A549 (cell line): Measurements from ENCODE around the gene ACRBP. TPM values are rescaled to one million over a fixed set of nuclear protein-coding genes. Genes with fewer than 3 reads are reported as not detected.

ENCODE experiments used
- ATAC-seq, 2 experiments: fragments of 200-7000 bp in 1 of 2; fragments of >200 bp in 1 of 2; cut with Nextera tagmentation in 1 of 2; cut with Tn5 transposase in 1 of 2; 3 replicates each; pipeline versions ENCODE4 v1.8.0 to v1.9.1; 2018 to 2020; ENCODE audit warnings: mild to moderate bottlenecking in 1 of 2, moderate library complexity in 1 of 2
- CTCF ChIA-PET: fragments of 300-600 bp; sonication (Branson Sonifier 250); formaldehyde crosslinking; extraction: SDS; loops from one replicate; lab custom pipeline; 2021; ENCODE audit warnings: antibody characterized with exemption, inconsistent platforms; lab: Yijun Ruan, JAX
- POLR2A ChIA-PET: fragments of 350-600 bp; formaldehyde crosslinking; extraction: SDS; loops from one replicate; lab custom pipeline; 2021; ENCODE audit warnings: antibody characterized with exemption, inconsistent platforms; lab: Yijun Ruan, JAX
- DNase-seq, 2 experiments: peaks; one replicate each; pipeline versions ENCODE4 v3.0.0 to v3.0.0-alpha.2; 2011 to 2016; ENCODE audit warnings: low read depth in 1 of 2, low spot score in 1 of 2
- FAIRE-seq: peaks from 2 replicates; lab custom pipeline; 2011; peaks lifted over from hg19 to GRCh38; lab: Jason Lieb, UNC
- H3K27ac ChIP-seq, 2 experiments: fragments of >200 bp; sonication (Bioruptor Twin); formaldehyde crosslinking; 3 replicates each; pipeline ENCODE4 v1.5.1; 2016 to 2017
- H3K4me1 ChIP-seq: fragments of >200 bp; sonication (Bioruptor Twin); formaldehyde crosslinking; 3 replicates; pipeline ENCODE4 v1.6.1; 2016
- H3K4me2 ChIP-seq: fragments of >200 bp; sonication (Bioruptor Twin); formaldehyde crosslinking; 3 replicates; pipeline ENCODE4 v1.6.1; 2016
- H3K4me3 ChIP-seq: fragments of >200 bp; sonication (Bioruptor Twin); formaldehyde crosslinking; 3 replicates; pipeline ENCODE4 v1.5.1; 2016
- H3K9me3 ChIP-seq: fragments of >200 bp; sonication (Bioruptor Twin); formaldehyde crosslinking; 3 replicates; pipeline ENCODE4 v1.6.1; 2016
- BHLHE40 ChIP-seq: IDR thresholded peaks from 2 replicates; pipeline ENCODE4 v1.6.1; 2012; ENCODE audit warnings: low read depth, low read length, inconsistent platforms
- CBX8 ChIP-seq: fragments of 200-600 bp; sonication (generic); IDR thresholded peaks from 2 replicates; pipeline ENCODE4 v1.6.1; 2016
- CTCF ChIP-seq: fragments of >200 bp; sonication (Bioruptor Twin); formaldehyde crosslinking; IDR thresholded peaks from 3 replicates; pipeline ENCODE4 v1.5.1; 2016
- ELK1 ChIP-seq: fragments of 150-350 bp; IDR thresholded peaks from 2 replicates; pipeline ENCODE4 v1.6.1; 2014; ENCODE audit warnings: low read depth, mild to moderate bottlenecking, low read length
- FOSL2 ChIP-seq, 2 experiments: fragments of 450-650 bp in 1 of 2; fragments of >200 bp in 1 of 2; sonication (Bioruptor Twin) in 1 of 2; formaldehyde crosslinking; IDR thresholded peaks; 2 replicates each; pipeline versions ENCODE4 v1.5.0 to v1.6.1; 2016 to 2020; ENCODE audit warnings: mild to moderate bottlenecking in 1 of 2, moderate library complexity in 1 of 2
- FOXS1 ChIP-seq: fragments of 250-450 bp; sonication (Bioruptor Pico); IDR thresholded peaks from 2 replicates; pipeline ENCODE4 v1.5.0; 2020; ENCODE audit warnings: mild to moderate bottlenecking, moderate library complexity
- GATA3 ChIP-seq: IDR thresholded peaks from 2 replicates; pipeline ENCODE4 v1.6.1; 2012; ENCODE audit warnings: borderline replicate concordance
- HEYL ChIP-seq: fragments of 250-450 bp; sonication (Bioruptor Pico); IDR thresholded peaks from 2 replicates; pipeline ENCODE4 v1.8.0; 2021; ENCODE audit warnings: mild to moderate bottlenecking, moderate library complexity
- HOXB5 ChIP-seq: fragments of 250-450 bp; sonication (Bioruptor Pico); IDR thresholded peaks from 2 replicates; pipeline ENCODE4 v1.5.0; 2020; ENCODE audit warnings: mild to moderate bottlenecking, moderate library complexity
- KDM5A ChIP-seq: fragments of 200-600 bp; sonication (generic); IDR thresholded peaks from 2 replicates; pipeline ENCODE4 v1.6.1; 2016; ENCODE audit warnings: antibody characterized with exemption, mild to moderate bottlenecking
- MAFK ChIP-seq: fragments of 450-650 bp; IDR thresholded peaks from 2 replicates; pipeline ENCODE4 v1.6.1; 2014; ENCODE audit not compliant: partially characterized antibody
- MYC ChIP-seq: IDR thresholded peaks from 2 replicates; pipeline ENCODE4 v1.6.1; 2012; ENCODE audit warnings: mild to moderate bottlenecking, inconsistent platforms, low read length, improper control_type of control experiment, borderline replicate concordance
- NFE2L2 ChIP-seq: fragments of 150-350 bp; conservative IDR thresholded peaks from 2 replicates; pipeline ENCODE4 v1.6.1; 2014; ENCODE audit warnings: low read length
- NPAS2 ChIP-seq: fragments of 250-450 bp; sonication (Bioruptor Pico); IDR thresholded peaks from 2 replicates; pipeline ENCODE4 v1.8.0; 2022; ENCODE audit warnings: mild to moderate bottlenecking, moderate library complexity, borderline replicate concordance
- PHF8 ChIP-seq: fragments of 200-600 bp; sonication (generic); IDR thresholded peaks from 2 replicates; pipeline ENCODE4 v1.6.1; 2016; ENCODE audit warnings: low read depth, mild to moderate bottlenecking, antibody characterized with exemption, moderate library complexity, borderline replicate concordance
- RAD21 ChIP-seq, 2 experiments: fragments of >200 bp in 1 of 2; sonication (Bioruptor Twin) in 1 of 2; formaldehyde crosslinking in 1 of 2; IDR thresholded peaks in 1 of 2; conservative IDR thresholded peaks in 1 of 2; 2 replicates in 1 of 2; 3 replicates in 1 of 2; pipeline ENCODE4 v1.6.1; 2012 to 2018; ENCODE audit warnings: inconsistent platforms in 1 of 2
- RARB ChIP-seq: fragments of 250-450 bp; sonication (Bioruptor Pico); IDR thresholded peaks from 2 replicates; pipeline ENCODE4 v1.8.0; 2021; ENCODE audit warnings: mild to moderate bottlenecking, moderate library complexity
- RFX5 ChIP-seq: fragments of 450-650 bp; IDR thresholded peaks from 2 replicates; pipeline ENCODE4 v1.7.1; 2014; ENCODE audit warnings: antibody characterized with exemption, mild to moderate bottlenecking, moderate library complexity
- SMC3 ChIP-seq: fragments of >200 bp; sonication (Bioruptor Twin); formaldehyde crosslinking; IDR thresholded peaks from 3 replicates; pipeline ENCODE4 v1.6.1; 2018; ENCODE audit warnings: inconsistent platforms
- SREBF2 ChIP-seq: fragments of 450-650 bp; IDR thresholded peaks from 2 replicates; pipeline ENCODE4 v1.6.1; 2014; ENCODE audit warnings: mild to moderate bottlenecking, moderate library complexity
- TFCP2L1 ChIP-seq: fragments of 250-450 bp; sonication (Bioruptor Pico); IDR thresholded peaks from 2 replicates; pipeline ENCODE4 v1.5.0; 2021; ENCODE audit warnings: mild to moderate bottlenecking
- ZC3H11A ChIP-seq: fragments of 450-650 bp; IDR thresholded peaks from 2 replicates; pipeline ENCODE4 v1.6.1; 2014; ENCODE audit warnings: antibody characterized with exemption, mild to moderate bottlenecking
- WGBS: methylation state at CpG from one replicate; pipeline ENCODE4 v1.1.6; 2017; ENCODE audit errors: missing lambda C conversion rate; 5-methylcytosine and 5-hydroxymethylcytosine counted together
- polyA plus RNA-seq, 4 experiments: library from polyadenylated mRNA; depleted of rRNA in 3 of 4; stranded (reverse); fragments of >200 nt; fragmentation: RNase III in 1 of 4; extraction: RNeasy Plus Mini Kit Qiagen cat#74134 plus additional on column Dnase treatment in 1 of 4; gene quantifications; 2 replicates in 3 of 4; 3 replicates in 1 of 4; pipeline ENCODE4 v1.2.3, GENCODE V29; 2011 to 2017

The ACRBP gene
- polyA plus RNA-seq, 2 of the 4 experiments (the other 2 are of a cell fraction), result 0.34 to 0.70 TPM

GRCh38 chr12:6630736-6631135 is 16.5 kb downstream of the ACRBP start:
- H3K9me3 ChIP-seq, result no peaks in the 10 kb centered on the region
- no peak overlapping the region for H3K27ac ChIP-seq
- no peak for ATAC-seq
- POLR2A ChIA-PET, result interaction anchor here (0.9 kb wide), 1 partner anchor 59 kb away, joined by 3 read pairs; the partner anchor contains the start of gene ZNF384
- no peak overlapping the region for H3K4me3 ChIP-seq
- TF ChIP-seq FOSL2 (IDR thresholded peaks at IDR 0.05) (no peak), FOSL2 (CRISPR knock-in tag; IDR thresholded peaks at IDR 0.05) (no peak), GATA3 (no peak), NFE2L2 (no peak), SMC3 (no peak), SREBF2 (no peak)
- H3K4me1 ChIP-seq, result peaks cover 18% of the 10 kb centered on the region
- no peak overlapping the region for H3K4me2 ChIP-seq
- no peak for DNase-seq
- WGBS, result 78% methylated on average over 5 of the region's 5 CpGs
- FAIRE-seq, result no peak
- CTCF ChIA-PET, result interaction anchor here (0.7 to 1.5 kb wide), 4 partner anchors 9 to 122 kb away, joined by 3 to 6 read pairs (median 4); partner anchors contain the start of gene MLF2

- no peak for FAIRE-seq
- Histone ChIP-seq H3K27ac (no peak overlapping the region), H3K4me1 (peaks cover 5% of the 10 kb centered on the region), H3K4me3 (no peak overlapping the region), H3K4me2 (no peak overlapping the region), H3K9me3 (no peaks in the 10 kb centered on the region)
- DNase-seq, result no peak
- ChIA-PET POLR2A (interaction anchor here (1.0 kb wide), 1 partner anchor 139 kb away, joined by 6 read pairs; no protein-coding TSS in a partner anchor), CTCF (interaction anchor here (0.9 to 1.2 kb wide), 2 partner anchors 9 to 22 kb away, joined by 3 to 6 read pairs; no protein-coding TSS in a partner anchor)
- TF ChIP-seq MAFK (no peak), PHF8 (no peak), NFE2L2 (no peak), NPAS2 (CRISPR knock-in tag) (no peak), CTCF (no peak)
- no peak for ATAC-seq
- WGBS, result 80% methylated on average over 6 of the region's 7 CpGs
These were observed 19.6 kb downstream of the ACRBP start for GRCh38 chr12:6627616-6628015.

- POLR2A ChIA-PET, result no interaction called here
- CTCF ChIA-PET, result no interaction called here
- H3K4me2 ChIP-seq, result no peak overlapping the region
- no peak for DNase-seq
- H3K9me3 ChIP-seq, result no peaks in the 10 kb centered on the region
- no peak for FAIRE-seq
- no peaks in the 10 kb centered on the region for H3K4me1 ChIP-seq
- no peak for ATAC-seq
- 87% methylated on average over 8 of the region's 8 CpGs for WGBS
- H3K4me3 ChIP-seq, result no peak overlapping the region
- TF ChIP-seq RARB (no peak), MYC (no peak), HEYL (CRISPR knock-in tag) (no peak), KDM5A (no peak), PHF8 (no peak), RAD21 (conservative IDR thresholded peaks at IDR 0.05 in 1 of 2, IDR thresholded peaks at IDR 0.05 in 1 of 2) (no peak), ELK1 (no peak), HOXB5 (CRISPR knock-in tag) (no peak), FOXS1 (CRISPR knock-in tag) (no peak), BHLHE40 (no peak), ZC3H11A (no peak), RFX5 (no peak), TFCP2L1 (CRISPR knock-in tag) (no peak), CBX8 (no peak)
- H3K27ac ChIP-seq, result no peak overlapping the region
These were observed 20.5 kb downstream of the ACRBP start for GRCh38 chr12:6626654-6627283.
